ENCODE results near the gene C6orf136.

GRCh38 chr6:30689985-30690384, 43.1 kb downstream of the C6orf136 start:
- TF ChIP-seq CTCF (optimal IDR thresholded peaks at IDR 0.05 in 1 of 3, IDR thresholded peaks at IDR 0.05 in 1 of 3, conservative IDR thresholded peaks at IDR 0.05 in 1 of 3; ENCODE audit: extremely low read depth in 1 of 3, insufficient read depth in 2 of 3, low read length in 3 of 3): no peak
- TF ChIP-seq EZH2 (IDR thresholded peaks at IDR 0.05; ENCODE audit: low read length): no peak

All from keratinocyte (primary cell).